ENCODE measurements around the gene PRKD2.

DNA sequence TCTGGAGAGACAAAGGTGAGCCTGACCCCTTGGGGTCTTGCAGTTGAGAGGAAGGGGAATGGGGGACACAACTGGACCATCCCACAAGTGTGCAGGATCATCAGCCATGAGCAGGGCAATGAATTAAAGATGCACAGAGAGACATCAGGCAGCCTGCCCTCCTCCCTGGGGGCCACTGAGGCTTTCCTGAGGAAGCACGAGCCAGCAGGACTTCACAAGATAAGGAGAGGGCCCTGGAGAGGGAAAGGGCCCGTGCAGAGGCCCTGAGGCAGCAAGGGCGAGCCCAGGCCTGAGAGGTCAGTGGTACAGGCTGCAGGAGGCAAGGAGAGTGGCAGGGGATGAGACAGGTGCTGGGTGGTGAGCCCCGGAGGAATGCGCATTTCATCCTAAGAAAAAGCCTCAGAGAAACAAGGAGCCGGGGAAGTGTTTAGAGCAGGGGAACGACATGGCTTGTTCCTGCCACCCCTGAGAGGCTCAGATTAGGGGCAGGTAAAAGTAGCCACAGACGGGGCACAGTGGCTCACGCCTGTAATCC lies 9.0 kb upstream of the PRKD2 start:
- TF ChIP-seq CTCF (IDR thresholded peaks at IDR 0.05) (no peak), POLR2A (IDR thresholded peaks at IDR 0.05) (no peak)

Measured in adrenal gland (tissue), 5 donors.